Mucosa of rectum (tissue), 2 donors: ENCODE results near the gene TMEM131L.

Experiments
- H3K27ac ChIP-seq, 2 donors: one replicate each; pipeline ENCODE4 v1.7.0; 2013; ENCODE audit warnings: inconsistent platforms in 2 of 2, low read depth in 2 of 2, low read length in 2 of 2
- H3K27me3 ChIP-seq, 2 donors: one replicate each; pipeline ENCODE4 v1.7.0; 2013; ENCODE audit warnings: low read length in 2 of 2; ENCODE audit not compliant: control insufficient read depth in 2 of 2, insufficient read depth in 2 of 2
- H3K36me3 ChIP-seq, 2 donors: one replicate each; pipeline ENCODE4 v1.7.0; 2013; ENCODE audit warnings: low read length in 2 of 2; ENCODE audit not compliant: control insufficient read depth in 2 of 2, insufficient read depth in 2 of 2
- H3K4me1 ChIP-seq, 2 donors: one replicate each; pipeline ENCODE4 v1.7.0; 2013; ENCODE audit warnings: low read length in 2 of 2, mild to moderate bottlenecking in 1 of 2; ENCODE audit not compliant: control insufficient read depth in 2 of 2, insufficient read depth in 2 of 2
- H3K4me3 ChIP-seq, 2 donors: one replicate each; pipeline ENCODE4 v1.7.0; 2013; ENCODE audit warnings: low read length in 2 of 2
- H3K9ac ChIP-seq, 2 donors: one replicate each; pipeline ENCODE4 v1.7.0; 2013; ENCODE audit warnings: low read length in 2 of 2, low read depth in 1 of 2, mild to moderate bottlenecking in 1 of 2
- H3K9me3 ChIP-seq, 2 donors: one replicate each; pipeline ENCODE4 v1.7.0; 2013; ENCODE audit warnings: low read length in 2 of 2; ENCODE audit not compliant: control insufficient read depth in 2 of 2
- donor health status: healthy.
- donor health status: Normal muscosa, but diverticular disease.

TMEM131L gene

DNA sequence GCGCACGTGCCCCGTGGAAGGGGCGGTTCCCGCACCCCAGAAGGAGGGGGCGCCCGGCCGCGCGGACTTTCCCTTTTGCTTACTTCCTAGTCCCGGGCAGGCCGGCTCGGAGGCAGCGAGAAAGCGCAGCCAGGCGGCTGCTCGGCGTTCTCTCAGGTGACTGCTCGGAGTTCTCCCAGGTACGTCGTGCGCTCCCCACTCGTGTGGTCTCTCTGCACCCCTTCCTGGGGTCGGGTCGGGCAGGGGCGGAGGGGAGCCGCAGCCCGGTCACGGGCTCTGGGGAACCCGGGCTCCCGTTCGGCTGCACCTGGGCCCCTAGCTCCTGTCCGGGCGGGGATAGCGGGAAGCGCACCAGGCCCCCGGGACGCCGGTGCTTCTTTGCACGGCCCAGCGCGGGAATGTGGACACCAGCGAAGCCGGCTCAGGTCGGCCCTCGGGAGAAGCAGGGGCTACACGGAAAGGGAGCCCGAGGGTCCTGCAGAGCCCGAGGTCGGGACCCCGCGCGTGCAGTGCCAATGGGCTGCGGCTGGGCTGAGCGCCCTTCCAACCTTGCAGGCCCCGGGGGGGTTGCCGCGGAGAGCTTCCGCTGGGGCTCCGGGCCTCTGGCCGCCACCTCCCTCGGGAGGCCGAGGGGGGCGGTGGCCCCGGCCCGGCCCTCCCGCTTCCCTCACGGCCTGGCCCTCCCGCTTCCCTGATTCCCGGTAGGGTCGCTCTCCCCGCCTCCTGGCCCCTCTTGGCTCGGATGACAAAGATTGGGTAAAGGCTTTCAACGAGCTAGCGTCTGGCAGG lies 218.2 kb downstream of the TMEM131L start, which contains the start of gene TLR2:
Gene TLR2, plus strand, starts transcription at position 99 of the 789 bp plus-strand sequence. CDS start 18,628 bp downstream, outside the sequence.
- Histone ChIP-seq H3K27ac (peak within 1 kb of the TSS in 1 of 2 donors; percentile 22), H3K9ac (peak within 1 kb of the TSS; percentile 34 to 57), H3K36me3 (no peaks in the 10 kb centered on the region), H3K9me3 (peaks cover 4 to 8% of the 10 kb centered on the region in 2 donors), H3K4me3 (peak within 1 kb of the TSS; percentile 65 to 67), H3K4me1 (peaks cover 6 to 12% of the 10 kb centered on the region in 2 donors), H3K27me3 (peaks cover 10 to 16% of the 10 kb centered on the region in 2 donors)

DNA sequence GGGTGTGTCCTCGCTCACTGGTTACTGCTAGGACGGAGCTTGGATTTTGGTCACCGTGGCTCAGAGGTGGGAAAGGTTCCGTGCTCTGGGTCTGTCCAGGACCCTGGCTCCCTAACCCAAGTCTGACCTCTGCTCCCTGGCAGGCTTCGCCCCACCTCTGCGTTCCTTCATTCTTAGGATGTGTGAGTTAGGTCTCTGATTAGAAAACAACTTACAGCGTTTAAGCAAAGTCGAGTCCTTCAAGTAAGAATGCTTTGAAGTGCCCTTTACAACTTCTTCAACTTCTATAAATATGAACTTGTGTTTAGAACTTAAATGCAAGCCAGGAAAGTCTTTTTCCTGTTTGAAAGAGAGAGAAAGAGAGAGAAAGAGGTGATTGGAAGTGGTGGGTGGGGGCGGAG lies 218.8 kb downstream of the TMEM131L start:
- Histone ChIP-seq H3K9me3 (peaks cover 4 to 8% of the 10 kb centered on the region in 2 donors), H3K27me3 (peaks cover 10 to 16% of the 10 kb centered on the region in 2 donors), H3K4me3 (peak overlapping the region; percentile 65 to 67), H3K27ac (no peak overlapping the region), H3K9ac (peak overlapping the region; percentile 34 to 57), H3K4me1 (peaks cover 6 to 12% of the 10 kb centered on the region in 2 donors), H3K36me3 (no peaks in the 10 kb centered on the region)
